AG20443 (cell line): ENCODE data around the gene ATP6V1C2.
"Not testable (repeated sequence)": the region's sequence is repeated elsewhere in the genome, so short reads cannot be mapped to it uniquely, and the experiment has no call there.

Experiments
- DNase-seq: peaks from one replicate; pipeline ENCODE4 v3.0.0; 2012; ENCODE audit warnings: low spot score, mixed read lengths

ATP6V1C2 gene

GRCh38 chr2:10786240-10786982, 65.0 kb downstream of the ATP6V1C2 start:
- no peak for DNase-seq

- DNase-seq: no peak
These were observed 65.9 kb downstream of the ATP6V1C2 start for GRCh38 chr2:10787176-10787968.

GRCh38 chr2:10788855-10789254, 67.4 kb downstream of the ATP6V1C2 start:
- DNase-seq: no peak

GRCh38 chr2:10790228-10790973, 69.0 kb downstream of the ATP6V1C2 start:
- DNase-seq: no peak

GRCh38 chr2:10792001-10792634, 70.7 kb downstream of the ATP6V1C2 start:
- DNase-seq: no peak

GRCh38 chr2:10792660-10793400, 71.4 kb downstream of the ATP6V1C2 start:
- no peak for DNase-seq

GRCh38 chr2:10793816-10794215, 72.4 kb downstream of the ATP6V1C2 start:
- no peak for DNase-seq

GRCh38 chr2:10794876-10795275, 73.4 kb downstream of the ATP6V1C2 start:
- no peak for DNase-seq

- DNase-seq: no peak
These were observed 74.1 kb downstream of the ATP6V1C2 start for GRCh38 chr2:10795508-10796046.

GRCh38 chr2:10796703-10797102, 75.3 kb downstream of the ATP6V1C2 start:
- DNase-seq: no peak

- DNase-seq: no peak
These were observed 77.4 kb downstream of the ATP6V1C2 start for GRCh38 chr2:10798783-10799182.

GRCh38 chr2:10800163-10800562, 78.7 kb downstream of the ATP6V1C2 start:
- no peak for DNase-seq

GRCh38 chr2:10802657-10803056, 81.2 kb downstream of the ATP6V1C2 start:
- no peak for DNase-seq

GRCh38 chr2:10805990-10806389, 84.6 kb downstream of the ATP6V1C2 start:
- not testable (repeated sequence) for DNase-seq

GRCh38 chr2:10806543-10806942, 85.1 kb downstream of the ATP6V1C2 start:
- DNase-seq: no peak

- no peak for DNase-seq
These were observed 89.1 kb downstream of the ATP6V1C2 start for GRCh38 chr2:10810202-10811161.

GRCh38 chr2:10811517-10811916, 90.1 kb downstream of the ATP6V1C2 start:
- no peak for DNase-seq

- peak; percentile 99 for DNase-seq
These were observed 91.1 kb downstream of the ATP6V1C2 start, which contains the start of gene PDIA6 for GRCh38 chr2:10812362-10813162. TSS of gene PDIA6 (minus strand) at chr2:10812785. CDS start at chr2:10812696, 89 bp downstream.
